Kidney tubule cell (primary cell): ENCODE data around the gene SPATA32.
A peak's percentile ranks its signal among the peaks of the same experiment; 100 is the strongest.
"Not testable (repeated sequence)": the region's sequence is repeated elsewhere in the genome, so short reads cannot be mapped to it uniquely, and the experiment has no call there.

Source experiments
- DNase-seq: peaks from one replicate; pipeline ENCODE4 v3.0.0-alpha.2; 2018; ENCODE audit warnings: low spot score

The SPATA32 gene

DNA sequence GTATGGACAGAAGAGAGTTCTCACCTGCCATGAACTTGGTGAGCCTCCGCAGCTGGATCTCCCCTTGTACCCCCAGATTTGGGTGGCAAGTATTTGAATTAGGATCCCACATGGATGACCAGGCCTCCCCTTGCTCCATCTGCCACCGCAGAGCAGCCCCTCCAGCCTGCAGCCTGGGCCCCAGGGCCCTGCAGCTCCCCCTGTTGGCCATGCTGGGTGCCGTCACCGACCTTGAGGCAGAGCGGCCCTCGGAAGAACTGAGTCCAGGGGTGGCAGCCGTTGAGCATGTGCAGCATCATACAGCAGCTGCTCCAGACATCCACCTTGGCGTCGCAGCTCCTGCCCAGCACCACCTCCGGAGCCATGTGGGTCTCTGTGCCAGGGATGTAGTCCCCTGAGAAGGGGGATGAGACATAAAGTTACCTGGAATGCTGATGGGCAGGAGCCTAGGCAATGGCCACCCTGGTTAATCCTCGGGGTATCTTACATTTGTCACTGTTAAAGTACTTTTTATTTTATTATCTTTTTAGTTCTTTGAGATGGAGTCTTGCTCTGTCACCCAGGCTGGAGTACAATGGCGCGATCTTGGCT is 9.0 kb upstream of the SPATA32 start:
- no peak for DNase-seq

DNA sequence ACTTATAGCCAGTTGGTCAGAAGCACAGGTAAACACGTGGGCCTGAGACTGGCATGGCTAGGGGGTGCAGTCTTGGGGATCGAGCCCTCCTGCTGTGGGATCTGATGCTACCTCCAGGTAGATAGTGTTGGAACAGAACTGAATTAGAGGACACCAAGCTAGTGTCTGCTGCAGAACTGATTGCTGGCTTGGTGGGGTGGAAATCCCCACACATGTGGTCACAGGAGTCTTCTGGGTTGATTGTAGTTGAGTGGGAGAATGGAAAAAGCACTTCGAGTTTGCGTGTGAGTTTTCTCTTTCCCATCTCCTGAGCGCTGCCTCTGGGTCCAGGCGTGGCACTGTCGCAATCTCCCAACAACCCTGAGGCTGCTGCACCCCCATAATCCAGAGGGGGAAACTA is 8.0 kb upstream of the SPATA32 start:
- no peak for DNase-seq

DNA sequence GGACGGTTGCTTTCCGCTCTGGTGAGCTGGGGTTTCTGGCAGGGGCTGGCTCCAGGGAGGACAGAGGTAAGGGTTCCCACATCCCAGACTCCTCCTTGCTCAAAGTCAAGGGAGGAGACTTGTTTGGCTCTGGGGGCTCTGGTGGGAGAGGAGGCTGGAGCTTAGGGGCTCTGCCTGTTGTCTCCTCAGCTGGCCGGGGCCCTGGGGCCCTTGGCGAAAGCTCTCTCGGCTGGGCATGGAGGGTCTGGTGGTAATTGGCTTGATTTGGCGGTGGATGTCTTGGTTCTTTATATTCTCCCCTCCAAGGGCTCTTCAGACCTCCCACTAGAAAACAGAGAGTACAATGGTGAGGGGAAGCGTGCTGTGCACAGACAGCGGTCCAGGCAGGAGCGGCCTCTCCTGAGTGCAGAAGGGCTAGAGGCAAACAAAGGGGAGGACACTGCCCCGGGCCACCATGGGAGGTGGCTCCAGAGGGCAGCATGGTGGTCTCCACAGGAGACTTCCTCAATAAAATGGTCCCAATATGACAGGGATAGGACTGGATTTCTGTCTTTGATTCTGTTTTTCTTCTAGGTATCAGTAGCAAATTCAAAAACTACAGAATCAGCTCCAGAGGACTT is 5.7 kb upstream of the SPATA32 start:
- no peak for DNase-seq

DNA sequence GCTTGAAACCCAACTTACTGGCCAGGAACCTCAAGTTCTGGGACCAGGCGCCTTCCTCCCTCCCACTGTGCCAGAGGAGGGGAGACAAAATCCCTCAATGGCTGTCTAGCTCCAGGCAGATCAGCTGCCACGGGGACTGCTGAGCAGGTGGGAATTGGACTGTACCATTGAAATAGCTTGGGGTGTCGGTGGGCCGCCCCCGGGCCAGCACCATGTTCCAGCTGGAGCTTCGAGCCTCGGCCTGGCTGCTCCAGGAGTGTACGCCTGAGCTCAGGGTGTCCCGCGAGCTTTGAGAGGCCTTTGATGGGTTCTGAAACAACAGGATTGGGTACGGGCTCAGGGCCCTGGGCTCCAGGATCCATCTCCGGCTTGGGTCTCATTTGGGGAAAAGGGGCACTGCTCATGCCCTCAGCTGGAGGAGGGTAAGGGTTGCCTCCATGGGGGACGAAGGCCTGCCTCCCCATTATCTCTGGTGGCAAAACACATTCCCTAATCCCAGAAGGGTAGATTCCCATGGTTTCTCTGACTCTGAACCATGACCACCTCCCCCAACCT is 4.6 kb upstream of the SPATA32 start:
- no peak for DNase-seq

DNA sequence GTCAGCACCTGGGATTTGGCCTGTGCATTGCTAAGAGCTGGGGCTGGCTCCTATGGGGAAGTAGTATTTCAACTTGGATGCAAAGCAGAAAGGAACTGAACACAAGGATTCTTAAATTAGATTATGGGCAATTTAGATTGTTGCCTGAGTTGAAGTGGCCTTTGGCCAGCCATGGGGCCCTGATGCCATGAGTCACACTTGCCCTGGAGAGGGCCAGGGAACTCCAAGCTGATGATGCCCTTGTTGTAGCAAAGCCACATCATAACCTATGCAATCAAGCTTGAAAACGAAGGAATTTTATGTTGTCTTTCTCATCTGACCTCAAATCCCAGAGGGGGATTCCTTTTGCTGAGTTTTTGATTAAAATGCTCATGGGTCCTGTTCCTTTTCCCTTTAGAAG is 3.9 kb upstream of the SPATA32 start:
- DNase-seq, result peak; percentile 86

DNA sequence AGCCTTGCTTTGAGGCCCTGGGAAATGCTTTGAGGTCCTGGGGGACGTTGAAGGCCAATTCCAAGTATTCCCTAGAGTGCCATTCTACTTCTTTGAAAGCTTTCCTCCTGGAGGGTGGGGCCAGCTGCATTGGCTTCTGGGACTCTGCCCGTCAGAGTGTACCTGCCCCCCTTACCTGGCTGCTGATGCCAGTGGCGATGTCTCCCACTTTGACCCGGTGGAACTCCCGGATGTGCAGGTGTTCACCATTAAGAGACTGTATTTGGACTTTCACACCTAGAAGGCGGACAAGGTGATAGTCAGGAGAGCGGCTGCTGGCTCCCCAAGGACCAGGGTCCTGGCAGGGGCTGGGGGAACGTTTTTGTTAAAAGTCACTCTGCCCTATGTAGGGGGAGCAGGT is 3.1 kb upstream of the SPATA32 start:
- DNase-seq, result no peak

DNA sequence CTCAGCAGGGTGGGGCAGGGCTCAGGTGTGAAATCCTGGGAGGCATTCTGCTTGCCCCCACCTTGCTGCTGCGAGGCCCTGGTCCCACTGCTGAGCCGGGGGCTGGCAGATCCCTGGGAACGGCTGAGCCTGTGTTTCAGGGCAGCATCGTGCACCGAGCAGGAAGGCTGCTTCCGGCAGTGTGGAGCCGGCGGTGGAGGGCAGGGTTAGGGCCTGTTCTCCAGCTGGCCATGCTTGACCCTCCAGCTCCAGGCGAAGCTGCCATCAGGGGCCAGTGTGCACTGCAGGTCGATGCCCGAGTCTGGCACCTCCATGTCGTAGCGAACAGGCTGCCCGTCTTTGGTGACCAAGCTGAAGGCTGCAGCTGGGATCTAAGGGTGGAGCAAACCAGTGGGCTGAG is 2.5 kb upstream of the SPATA32 start:
- no peak for DNase-seq

DNA sequence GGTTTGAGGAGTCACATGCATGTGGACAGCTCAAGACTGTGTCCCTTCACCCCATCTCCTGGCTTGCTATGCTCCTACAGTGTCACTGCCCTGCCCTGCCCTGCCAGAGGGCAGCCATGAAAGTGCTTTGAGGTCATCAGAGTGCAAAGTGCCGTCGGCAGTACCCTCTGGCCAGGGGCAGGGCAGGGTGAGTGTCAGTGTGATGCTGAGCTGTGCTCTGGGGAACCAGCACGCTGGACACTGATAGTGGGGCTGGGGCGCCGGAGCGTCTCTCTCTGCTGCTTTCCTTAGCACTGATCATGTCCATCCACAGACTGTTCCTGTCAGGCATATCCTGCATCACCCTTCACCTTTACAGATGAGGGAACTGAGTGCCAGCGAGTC is 1.6 kb upstream of the SPATA32 start:
- no peak for DNase-seq

DNA sequence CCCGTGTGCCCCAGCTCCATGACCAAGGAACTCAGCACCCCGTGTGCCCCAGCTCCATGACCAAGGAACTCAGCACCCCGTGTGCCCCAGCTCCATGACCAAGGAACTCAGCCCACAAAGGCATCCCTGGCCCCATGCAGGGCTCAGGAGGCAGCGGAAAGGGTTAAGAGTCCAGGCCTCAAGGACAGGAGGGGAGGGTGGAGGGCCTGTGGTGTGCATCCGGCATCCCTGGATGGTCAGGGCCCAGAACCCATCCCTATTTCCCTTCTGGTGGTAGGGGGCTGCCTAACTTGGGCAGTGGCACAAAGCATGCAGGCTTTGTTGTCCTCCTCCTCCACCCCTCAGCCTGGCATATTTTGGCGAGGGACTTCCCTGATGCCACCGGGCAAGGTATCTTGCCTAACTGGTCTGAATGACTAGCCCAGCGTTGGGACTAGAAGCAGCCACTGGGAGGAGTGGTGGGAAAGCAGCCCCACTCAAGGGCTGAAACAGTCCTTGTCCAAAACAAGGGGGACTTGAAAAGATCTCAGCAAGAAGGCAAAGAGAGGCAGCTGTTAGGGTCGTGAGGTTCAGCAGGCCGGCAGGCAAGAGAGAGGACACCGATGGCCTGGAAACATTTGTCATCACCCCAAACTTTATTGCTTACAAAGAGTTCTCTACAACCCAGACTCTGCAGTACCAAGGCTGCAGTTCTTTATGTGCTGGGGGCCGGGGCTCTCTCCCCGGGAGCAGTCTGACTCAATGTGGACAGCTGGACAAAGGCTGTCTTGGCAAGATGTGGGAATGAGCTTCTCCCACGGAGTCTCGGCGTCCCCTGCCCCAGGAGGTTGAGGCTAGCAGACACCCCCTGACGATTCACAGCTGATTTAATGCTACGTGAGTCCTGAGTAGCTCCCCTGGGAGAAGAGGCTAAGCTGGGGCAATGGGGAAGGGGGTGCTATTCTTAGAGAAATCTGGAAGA is 902 bp upstream of the SPATA32 start:
- no peak for DNase-seq

DNA sequence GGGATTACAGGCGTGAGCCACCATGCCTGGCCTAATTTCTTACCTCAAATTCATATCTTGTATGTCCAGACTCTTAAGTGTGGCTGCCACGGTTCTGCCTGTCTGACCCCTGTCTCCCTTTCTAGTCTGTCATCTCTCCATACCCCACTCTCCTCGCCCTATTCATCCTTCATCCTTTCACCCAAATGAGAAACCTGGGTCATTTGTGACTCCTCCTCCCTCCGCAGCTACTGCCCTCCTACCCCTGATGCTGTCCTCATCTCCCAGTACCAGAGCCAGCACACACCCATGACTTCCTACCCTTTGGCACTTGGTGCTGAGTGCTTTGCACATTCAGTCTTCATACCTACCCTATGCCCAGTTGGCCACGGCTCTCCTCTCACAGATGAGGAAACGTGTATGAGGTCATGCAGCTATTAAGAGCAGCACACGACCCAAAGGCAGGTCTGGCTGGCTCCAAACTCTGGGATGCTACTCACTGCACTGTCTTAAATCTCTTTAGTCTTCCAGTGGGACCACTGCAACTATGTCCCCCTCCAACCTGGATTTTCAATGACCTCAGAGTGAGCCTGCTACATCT is 1.6 kb downstream of the SPATA32 start:
- no peak for DNase-seq

DNA sequence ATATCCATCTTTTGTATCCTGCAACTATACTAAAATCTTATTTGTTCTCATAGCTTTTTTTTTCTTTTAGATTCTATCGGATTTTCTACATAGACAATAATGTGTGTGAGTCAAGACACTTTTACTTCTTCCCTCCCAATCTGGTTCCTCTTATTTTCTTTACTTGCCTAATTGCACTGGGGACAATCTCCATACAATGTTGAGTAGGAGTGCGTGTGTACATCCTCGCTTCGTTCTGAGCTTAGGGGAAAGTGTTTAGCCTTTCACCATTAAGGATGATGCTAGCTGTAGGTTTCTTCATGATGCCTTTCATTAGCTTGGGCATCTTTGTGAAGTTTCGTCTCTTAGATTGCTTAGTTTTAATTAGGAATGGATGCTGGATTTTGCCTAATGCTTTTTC is 2.9 kb downstream of the SPATA32 start:
- DNase-seq, result no peak

DNA sequence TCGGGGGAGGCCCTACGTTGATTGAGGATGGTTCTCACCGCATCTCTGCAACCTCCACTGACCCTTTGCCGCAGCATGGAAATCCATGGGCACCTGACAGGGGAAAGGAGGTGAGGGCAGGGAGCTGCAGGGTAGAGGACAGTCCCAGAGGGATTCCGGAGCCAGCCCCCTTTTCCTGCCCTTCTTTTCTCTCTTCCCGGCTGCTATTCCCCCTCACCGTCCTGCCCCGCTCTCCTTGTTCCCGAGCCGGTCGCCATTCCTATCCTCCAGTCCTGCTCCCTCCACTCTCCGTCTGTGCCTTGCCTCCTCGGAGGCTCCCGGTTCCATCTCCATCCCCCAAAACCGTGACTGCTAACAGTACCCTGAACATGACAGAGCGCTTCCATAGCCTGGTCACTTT is 4.8 kb downstream of the SPATA32 start:
- no peak for DNase-seq

DNA sequence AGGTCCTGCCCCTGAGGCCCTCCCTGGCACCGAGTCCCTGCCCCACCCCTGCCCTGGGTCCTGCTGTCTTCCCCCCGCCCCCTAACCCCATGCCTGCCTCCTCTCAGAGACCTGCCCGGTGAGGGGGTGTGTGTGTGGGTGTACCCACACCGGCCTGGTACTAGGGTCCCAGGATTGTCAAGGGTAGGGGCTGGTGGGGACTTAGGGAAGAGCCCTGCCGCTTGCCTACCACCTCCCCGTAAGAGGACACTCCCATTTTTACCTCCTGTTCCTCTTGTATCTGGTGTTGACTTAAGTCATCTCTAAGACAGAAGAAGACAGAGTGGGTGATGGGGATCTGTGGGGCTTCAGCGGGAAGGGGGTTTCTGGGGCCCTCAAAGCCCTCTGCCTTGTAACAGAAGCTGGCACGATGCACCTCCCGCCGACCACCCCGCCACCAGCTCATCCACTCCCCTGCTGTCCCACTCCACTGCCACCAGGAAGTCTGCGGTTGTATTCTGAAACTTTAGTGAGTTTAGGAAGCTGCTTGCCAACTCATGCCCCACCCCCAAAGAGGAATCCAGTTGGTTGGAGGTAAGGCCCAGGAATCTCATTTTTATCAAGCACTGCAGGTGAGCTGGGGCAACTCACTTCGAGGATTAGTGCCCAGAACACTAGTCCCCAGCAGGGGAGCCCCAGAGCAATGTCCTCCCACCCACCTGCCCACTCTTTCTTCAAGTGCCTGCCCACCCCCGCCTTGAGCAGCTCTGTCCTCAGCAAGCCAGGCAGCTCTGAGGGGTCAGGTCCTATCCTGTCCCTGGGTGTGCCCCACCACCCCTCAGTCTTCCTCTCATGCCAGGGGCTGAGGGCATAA is 5.6 kb downstream of the SPATA32 start:
- peak; percentile 49 for DNase-seq

DNA sequence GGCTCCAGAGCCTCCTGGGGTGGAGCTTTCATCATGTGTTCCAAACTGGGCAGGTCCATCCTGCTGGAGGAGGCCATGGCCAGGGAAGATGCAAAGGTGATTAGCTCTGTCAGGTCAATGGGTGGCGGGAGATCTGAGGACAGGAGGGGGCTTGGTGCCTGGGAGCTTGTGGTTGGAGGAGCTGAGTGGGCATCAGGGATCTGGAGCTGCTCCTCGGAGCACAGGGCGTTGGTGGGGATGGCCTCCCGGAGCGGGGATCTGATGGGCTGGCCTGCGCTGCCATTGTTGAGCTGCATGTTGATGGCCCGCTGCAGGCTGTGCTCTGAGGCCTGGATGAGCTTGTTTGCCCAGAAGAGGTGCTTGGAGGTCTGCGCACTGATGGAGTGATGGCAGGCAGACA is 6.5 kb downstream of the SPATA32 start:
- no peak for DNase-seq

DNA sequence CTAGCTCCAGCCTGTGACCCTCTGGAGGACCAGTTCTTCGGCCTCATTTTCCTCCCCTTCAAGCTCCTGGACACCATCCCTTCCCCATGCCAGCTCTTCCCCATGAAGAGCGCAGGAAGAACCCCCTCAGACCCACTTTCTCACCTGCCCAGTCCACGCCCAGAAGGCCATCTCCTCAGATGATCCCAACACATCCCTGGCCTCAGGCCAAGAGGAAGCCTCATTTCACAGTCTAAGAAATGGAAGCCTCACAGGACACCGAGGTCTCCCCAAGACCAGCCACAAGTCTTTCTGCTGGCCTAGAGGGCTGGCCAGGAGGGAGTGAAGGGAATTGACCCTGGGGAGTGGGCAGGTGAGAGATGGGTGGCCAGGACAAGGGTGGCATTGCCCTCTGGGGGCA is 8.0 kb downstream of the SPATA32 start:
- DNase-seq, result no peak

DNA sequence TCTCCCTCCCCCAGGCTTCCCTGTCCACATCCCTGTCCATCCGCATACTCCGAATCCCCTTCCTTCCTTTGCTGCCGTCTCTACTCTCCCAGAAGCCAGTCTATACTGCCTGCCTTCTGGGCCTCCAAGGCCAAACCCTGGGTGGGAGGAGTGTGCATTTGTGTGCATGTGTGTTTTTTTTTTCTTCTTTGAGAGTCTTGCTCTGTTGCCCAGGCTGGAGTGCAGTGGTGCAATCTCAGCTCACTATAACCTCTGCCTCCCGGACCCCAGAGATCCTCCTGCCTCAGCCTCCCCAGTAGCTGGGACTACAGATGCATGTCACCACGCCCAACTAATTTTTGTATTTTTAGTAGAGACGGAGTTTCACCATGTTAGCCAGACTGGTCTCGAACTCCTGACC is 8.7 kb downstream of the SPATA32 start:
- DNase-seq, result not testable (repeated sequence)

DNA sequence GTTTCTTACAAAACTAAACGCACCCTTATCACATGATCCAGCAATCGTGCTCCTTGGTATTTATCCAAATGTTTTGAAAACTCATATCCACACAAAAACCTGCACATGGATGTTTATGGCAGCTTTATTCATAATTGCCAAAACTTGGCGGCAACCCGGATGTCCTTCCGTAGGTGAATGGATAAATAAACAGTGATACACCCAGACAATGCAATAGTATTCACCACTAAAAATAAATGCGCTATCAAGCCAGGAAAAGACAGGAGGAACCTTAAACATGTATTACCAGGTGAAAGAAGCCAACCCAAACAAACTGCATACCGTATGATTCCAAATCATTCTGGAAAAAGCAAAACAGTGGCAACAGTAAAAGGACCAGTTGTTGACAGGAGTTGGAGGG is 10.0 kb downstream of the SPATA32 start:
- no peak for DNase-seq

DNA sequence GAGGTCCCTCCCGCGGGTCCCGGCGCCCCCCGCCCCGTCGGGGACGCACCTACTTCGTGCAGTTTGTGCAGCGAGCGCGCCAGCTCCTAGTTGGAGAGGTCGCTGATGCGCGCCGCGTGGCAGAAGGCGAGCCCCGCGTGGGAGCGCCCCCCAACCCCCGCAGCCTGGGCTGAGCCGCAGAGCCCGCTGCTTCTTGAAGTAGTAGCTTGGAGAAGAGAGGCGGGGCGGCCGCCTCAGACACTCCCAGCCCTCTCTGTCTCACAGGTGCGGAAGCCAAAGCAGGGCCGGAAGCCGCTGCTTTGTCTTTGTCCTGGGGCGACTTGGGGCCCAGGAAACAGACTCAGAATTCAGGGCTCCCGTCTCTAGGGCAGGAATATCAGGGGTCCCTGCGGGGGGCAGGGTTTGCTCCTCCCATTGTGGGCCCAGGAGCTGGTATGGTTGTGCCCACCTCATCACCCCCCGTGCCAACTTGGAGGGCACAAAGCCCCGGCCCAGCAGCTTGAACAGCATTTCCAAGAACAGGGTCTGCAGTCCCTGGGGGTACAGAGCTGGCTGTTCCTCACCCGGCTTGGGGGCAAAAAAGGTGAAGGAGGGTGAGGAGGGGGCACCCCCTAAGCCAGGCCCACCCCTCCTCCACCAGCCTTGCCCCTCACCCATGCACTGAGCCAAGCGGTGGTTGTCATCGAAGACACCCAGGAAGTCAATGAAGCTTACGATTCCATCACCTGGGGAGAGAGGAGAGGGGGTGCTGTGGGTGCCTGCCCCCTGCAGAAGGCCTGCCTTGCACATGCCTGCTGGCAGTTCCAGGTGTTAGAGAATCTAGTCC is 13.5 kb downstream of the SPATA32 start:
- peak; percentile 77 for DNase-seq

DNA sequence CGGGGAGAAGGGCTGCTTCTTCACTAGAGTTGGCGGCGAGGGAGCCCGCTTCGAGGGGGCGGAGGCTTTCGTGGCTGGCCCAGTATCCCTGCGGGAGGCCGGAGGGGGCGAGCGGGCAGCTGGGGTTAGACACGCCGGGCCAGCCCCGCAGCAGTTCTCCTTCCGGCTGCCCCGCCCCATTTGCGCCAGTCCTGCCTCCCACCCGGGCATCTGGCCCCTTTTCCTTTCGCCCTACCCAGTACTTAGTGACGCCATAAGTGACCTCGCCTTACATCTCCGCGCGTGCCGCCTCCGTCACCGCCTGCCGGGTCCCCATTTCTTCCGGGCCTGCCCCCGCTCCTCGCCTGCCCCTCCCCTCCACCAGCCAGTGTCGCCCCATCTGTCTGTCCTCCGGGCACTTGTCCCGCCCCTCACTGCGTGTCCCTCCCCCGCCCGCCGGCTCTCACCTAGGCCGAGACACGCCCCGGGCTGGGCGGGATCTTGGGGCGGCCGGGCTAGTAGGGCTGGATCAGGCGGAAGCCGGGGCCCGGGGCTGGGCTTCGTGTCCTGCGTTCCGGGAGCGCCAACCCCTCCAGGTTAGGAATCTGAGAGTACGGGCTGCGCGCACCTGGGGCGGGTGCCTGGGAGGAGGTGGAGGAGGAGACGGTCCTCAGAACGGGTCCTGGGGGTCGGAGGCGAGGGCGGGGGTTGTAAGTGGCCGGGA is 14.3 kb downstream of the SPATA32 start:
- DNase-seq, result peak; percentile 95

DNA sequence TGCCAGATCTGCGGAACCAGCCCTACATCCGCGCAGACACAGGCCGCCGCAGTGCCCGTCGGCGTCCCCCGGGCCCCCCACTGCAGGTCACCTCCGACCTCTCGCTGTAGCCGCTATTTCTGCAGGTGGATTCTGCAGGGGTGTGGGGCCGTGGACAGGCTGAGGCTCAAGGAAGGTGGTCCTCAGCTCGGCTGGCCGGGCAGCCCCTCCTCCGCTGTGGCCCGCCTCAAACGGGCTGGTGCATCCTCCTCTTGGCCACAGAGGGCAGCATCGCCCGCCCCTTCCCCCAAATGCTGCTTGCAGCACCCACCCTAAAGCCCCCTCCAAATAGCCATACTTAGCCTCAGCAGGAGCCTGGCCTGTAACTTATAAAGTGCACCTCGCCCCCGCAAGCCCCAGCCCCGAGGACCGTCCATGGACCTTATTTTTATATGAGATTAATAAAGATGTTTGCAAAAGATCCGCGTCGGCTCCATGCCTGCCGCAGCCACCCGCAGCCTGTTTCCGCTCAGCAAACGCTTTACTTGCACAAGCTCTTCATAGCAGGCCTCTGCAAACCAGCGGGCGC is 14.9 kb downstream of the SPATA32 start:
- DNase-seq, result peak; percentile 20
